Measurements from ENCODE around the gene SPG11. TPM values are rescaled to one million over a fixed set of nuclear protein-coding genes. Genes with fewer than 3 reads are reported as not detected.
A peak's percentile ranks its signal among the peaks of the same experiment; 100 is the strongest.

SPG11 gene
- total and polyA plus RNA-seq, 9 of the 15 experiments (the other 6 are each of a cell fraction or from before 2014, with no cell fraction given): 23.3 to 71.2 (median 45.6) TPM

DNA sequence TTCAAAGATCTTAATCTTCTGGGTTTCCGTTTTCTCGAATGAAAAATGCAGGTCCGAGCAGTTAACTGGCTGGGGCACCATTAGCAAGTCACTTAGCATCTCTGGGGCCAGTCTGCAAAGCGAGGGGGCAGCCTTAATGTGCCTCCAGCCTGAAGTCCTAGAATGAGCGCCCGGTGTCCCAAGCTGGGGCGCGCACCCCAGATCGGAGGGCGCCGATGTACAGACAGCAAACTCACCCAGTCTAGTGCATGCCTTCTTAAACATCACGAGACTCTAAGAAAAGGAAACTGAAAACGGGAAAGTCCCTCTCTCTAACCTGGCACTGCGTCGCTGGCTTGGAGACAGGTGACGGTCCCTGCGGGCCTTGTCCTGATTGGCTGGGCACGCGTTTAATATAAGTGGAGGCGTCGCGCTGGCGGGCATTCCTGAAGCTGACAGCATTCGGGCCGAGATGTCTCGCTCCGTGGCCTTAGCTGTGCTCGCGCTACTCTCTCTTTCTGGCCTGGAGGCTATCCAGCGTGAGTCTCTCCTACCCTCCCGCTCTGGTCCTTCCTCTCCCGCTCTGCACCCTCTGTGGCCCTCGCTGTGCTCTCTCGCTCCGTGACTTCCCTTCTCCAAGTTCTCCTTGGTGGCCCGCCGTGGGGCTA is 47.8 kb upstream of the SPG11 start, which contains the start of the genes B2M and PATL2 (continued):
- TF ChIP-seq, protein P1, sequence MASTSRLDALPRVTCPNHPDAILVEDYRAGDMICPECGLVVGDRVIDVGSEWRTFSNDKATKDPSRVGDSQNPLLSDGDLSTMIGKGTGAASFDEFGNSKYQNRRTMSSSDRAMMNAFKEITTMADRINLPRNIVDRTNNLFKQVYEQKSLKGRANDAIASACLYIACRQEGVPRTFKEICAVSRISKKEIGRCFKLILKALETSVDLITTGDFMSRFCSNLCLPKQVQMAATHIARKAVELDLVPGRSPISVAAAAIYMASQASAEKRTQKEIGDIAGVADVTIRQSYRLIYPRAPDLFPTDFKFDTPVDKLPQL (IDR thresholded peaks at IDR 0.05; ENCODE audit: extremely low read depth, insufficient read length): peak; percentile 87
- TF ChIP-seq ZNF253 (CRISPR knock-in tag; conservative IDR thresholded peaks at IDR 0.05) (no peak), NCOR1 (IDR thresholded peaks at IDR 0.05) (no peak), RUNX1 (IDR thresholded peaks at IDR 0.05; ENCODE audit: low read depth) (no peak), RFX5 (IDR thresholded peaks at IDR 0.05; ENCODE audit: low read depth, low read length) (peak; percentile 99), THRAP3 (IDR thresholded peaks at IDR 0.05; ENCODE audit: borderline replicate concordance) (no peak), TAL1 (IDR thresholded peaks at IDR 0.05) (no peak), SIN3A (IDR thresholded peaks at IDR 0.05; ENCODE audit: borderline replicate concordance in 2 of 2, control insufficient read depth in 1 of 2, low read depth in 2 of 2, low read length in 2 of 2) (peak in 1 of 2 experiments; percentile 82; a peak in 1 of 4 replicates), ZNF347 (CRISPR knock-in tag; IDR thresholded peaks at IDR 0.05; ENCODE audit: low read depth) (no peak), SMAD3 (CRISPR knock-in tag; conservative IDR thresholded peaks at IDR 0.05) (no peak), MLLT1 (IDR thresholded peaks at IDR 0.05) (peak; percentile 90 to 91; a peak in 3 of 4 replicates), SMAD1 (IDR thresholded peaks at IDR 0.05; ENCODE audit: low read depth, low read length, partially characterized antibody) (peak; percentile 90), MYC (IDR thresholded peaks at IDR 0.05; ENCODE audit: low read depth, low read length) (peak; percentile 33), MYC (CRISPR knock-in tag; IDR thresholded peaks at IDR 0.05; ENCODE audit: borderline replicate concordance, low read depth) (no peak), GTF2E2 (tag; IDR thresholded peaks at IDR 0.05) (peak; percentile 98), MEF2A (IDR thresholded peaks at IDR 0.05; ENCODE audit: control insufficient read depth, low read depth, low read length) (no peak), ZNF324 (CRISPR knock-in tag; IDR thresholded peaks at IDR 0.05) (no peak)
- TF ChIP-seq, protein P2, sequence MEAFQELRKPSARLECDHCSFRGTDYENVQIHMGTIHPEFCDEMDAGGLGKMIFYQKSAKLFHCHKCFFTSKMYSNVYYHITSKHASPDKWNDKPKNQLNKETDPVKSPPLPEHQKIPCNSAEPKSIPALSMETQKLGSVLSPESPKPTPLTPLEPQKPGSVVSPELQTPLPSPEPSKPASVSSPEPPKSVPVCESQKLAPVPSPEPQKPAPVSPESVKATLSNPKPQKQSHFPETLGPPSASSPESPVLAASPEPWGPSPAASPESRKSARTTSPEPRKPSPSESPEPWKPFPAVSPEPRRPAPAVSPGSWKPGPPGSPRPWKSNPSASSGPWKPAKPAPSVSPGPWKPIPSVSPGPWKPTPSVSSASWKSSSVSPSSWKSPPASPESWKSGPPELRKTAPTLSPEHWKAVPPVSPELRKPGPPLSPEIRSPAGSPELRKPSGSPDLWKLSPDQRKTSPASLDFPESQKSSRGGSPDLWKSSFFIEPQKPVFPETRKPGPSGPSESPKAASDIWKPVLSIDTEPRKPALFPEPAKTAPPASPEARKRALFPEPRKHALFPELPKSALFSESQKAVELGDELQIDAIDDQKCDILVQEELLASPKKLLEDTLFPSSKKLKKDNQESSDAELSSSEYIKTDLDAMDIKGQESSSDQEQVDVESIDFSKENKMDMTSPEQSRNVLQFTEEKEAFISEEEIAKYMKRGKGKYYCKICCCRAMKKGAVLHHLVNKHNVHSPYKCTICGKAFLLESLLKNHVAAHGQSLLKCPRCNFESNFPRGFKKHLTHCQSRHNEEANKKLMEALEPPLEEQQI (IDR thresholded peaks at IDR 0.05): no peak
- TF ChIP-seq, protein P3, sequence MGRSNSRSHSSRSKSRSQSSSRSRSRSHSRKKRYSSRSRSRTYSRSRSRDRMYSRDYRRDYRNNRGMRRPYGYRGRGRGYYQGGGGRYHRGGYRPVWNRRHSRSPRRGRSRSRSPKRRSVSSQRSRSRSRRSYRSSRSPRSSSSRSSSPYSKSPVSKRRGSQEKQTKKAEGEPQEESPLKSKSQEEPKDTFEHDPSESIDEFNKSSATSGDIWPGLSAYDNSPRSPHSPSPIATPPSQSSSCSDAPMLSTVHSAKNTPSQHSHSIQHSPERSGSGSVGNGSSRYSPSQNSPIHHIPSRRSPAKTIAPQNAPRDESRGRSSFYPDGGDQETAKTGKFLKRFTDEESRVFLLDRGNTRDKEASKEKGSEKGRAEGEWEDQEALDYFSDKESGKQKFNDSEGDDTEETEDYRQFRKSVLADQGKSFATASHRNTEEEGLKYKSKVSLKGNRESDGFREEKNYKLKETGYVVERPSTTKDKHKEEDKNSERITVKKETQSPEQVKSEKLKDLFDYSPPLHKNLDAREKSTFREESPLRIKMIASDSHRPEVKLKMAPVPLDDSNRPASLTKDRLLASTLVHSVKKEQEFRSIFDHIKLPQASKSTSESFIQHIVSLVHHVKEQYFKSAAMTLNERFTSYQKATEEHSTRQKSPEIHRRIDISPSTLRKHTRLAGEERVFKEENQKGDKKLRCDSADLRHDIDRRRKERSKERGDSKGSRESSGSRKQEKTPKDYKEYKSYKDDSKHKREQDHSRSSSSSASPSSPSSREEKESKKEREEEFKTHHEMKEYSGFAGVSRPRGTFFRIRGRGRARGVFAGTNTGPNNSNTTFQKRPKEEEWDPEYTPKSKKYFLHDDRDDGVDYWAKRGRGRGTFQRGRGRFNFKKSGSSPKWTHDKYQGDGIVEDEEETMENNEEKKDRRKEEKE (IDR thresholded peaks at IDR 0.05; ENCODE audit: borderline replicate concordance in 1 of 2, control insufficient read depth in 1 of 2, low read depth in 2 of 2, low read length in 1 of 2): no peak

Measured in K562 (cell line).